A549 (cell line): ENCODE data around the gene ZBED4.

Source experiments
- JUN ChIP-seq, 2 experiments: fragments of >200 bp; sonication (Bioruptor Twin); formaldehyde crosslinking; IDR thresholded peaks; 2 replicates in 1 of 2; 3 replicates in 1 of 2; pipeline ENCODE4 v1.6.1; 2016 to 2017
- KDM1A ChIP-seq: fragments of 200-600 bp; sonication (generic); IDR thresholded peaks from 2 replicates; pipeline ENCODE4 v1.6.1; 2016; ENCODE audit warnings: low read depth, mild to moderate bottlenecking
- MAZ ChIP-seq: fragments of 150-350 bp; IDR thresholded peaks from 2 replicates; pipeline ENCODE4 v1.6.1; 2014; ENCODE audit warnings: antibody characterized with exemption, low read depth, low read length, borderline replicate concordance
- POLR2A ChIP-seq: IDR thresholded peaks from 2 replicates; pipeline ENCODE4 v1.6.1; 2012; ENCODE audit warnings: mild to moderate bottlenecking, low read length
- RAD21 ChIP-seq, 2 experiments: fragments of >200 bp in 1 of 2; sonication (Bioruptor Twin) in 1 of 2; formaldehyde crosslinking in 1 of 2; IDR thresholded peaks in 1 of 2; conservative IDR thresholded peaks in 1 of 2; 2 replicates in 1 of 2; 3 replicates in 1 of 2; pipeline ENCODE4 v1.6.1; 2012 to 2018; ENCODE audit warnings: inconsistent platforms in 1 of 2
- RCOR1 ChIP-seq: fragments of 150-350 bp; IDR thresholded peaks from 2 replicates; pipeline ENCODE4 v1.6.1; 2014; ENCODE audit warnings: antibody characterized with exemption, low read length, low read depth
- ZFP36 ChIP-seq: fragments of 450-650 bp; IDR thresholded peaks from 2 replicates; pipeline ENCODE4 v1.6.1; 2014; ENCODE audit warnings: borderline replicate concordance; ENCODE audit not compliant: partially characterized antibody
- TF ChIP-seq, protein P1 (sequence below): IDR thresholded peaks from 2 replicates; pipeline ENCODE4 v1.6.1; 2012
- TF ChIP-seq, protein P2 (sequence below): fragments of >200 bp; sonication (Bioruptor Twin); formaldehyde crosslinking; IDR thresholded peaks from 3 replicates; pipeline ENCODE4 v1.5.1; 2016
- TF ChIP-seq, protein P3 (sequence below): fragments of 250-450 bp; sonication (Bioruptor Pico); IDR thresholded peaks from 2 replicates; pipeline ENCODE4 v1.5.0; 2021; ENCODE audit warnings: mild to moderate bottlenecking, moderate library complexity, borderline replicate concordance
- TF ChIP-seq, protein P4 (sequence below): fragments of 200-600 bp; sonication (generic); IDR thresholded peaks from 2 replicates; pipeline ENCODE4 v1.6.1; 2016; ENCODE audit warnings: antibody characterized with exemption, mild to moderate bottlenecking, moderate library complexity

DNA sequence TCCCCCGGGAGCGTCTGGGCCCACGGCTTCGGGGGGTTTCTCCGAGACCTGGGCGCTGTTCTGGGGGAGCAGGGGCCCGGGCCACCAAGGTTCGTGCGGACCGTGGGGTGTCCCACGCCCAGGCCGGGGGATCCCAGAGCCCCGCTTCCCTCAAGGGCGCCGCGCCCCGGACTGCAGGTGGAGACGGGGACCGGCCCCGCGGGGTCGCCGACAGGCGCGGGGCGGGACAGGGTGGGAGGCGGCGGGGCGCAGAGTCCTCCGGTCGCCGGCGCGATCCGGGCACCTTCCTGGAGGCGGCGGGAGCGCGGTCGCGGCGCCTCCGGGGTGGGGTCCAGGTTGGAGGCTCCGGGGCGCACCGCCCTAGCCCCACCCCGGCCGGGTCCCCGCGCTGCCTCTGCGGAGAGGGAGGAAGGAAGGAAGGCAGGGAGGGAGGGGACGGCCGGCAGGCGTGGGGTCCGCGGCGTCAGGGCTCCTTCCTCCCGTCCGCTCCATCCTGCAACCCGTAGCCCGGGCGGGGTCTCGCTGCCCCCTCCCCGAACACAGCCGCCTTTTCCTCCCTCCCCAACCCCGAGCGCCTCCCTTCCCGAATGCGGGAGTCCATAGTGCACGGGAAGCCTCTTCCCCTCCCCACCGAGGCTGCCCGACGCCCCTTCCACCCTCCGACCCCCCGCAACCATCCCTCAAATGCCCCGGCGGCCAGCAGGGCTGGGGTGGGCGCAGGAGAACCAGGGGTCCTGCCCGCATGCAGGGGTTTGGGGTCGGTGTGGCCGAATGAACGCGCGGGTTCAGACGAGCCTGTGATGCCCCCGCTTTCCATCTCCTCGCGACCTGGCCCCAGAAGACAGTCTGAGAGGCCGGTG is 4.3 kb upstream of the ZBED4 start:
- TF ChIP-seq ZFP36: no peak
- TF ChIP-seq, protein P1, sequence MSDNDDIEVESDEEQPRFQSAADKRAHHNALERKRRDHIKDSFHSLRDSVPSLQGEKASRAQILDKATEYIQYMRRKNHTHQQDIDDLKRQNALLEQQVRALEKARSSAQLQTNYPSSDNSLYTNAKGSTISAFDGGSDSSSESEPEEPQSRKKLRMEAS: no peak
- TF ChIP-seq JUN (IDR thresholded peaks at IDR 0.05): no peak
- TF ChIP-seq, protein P2, sequence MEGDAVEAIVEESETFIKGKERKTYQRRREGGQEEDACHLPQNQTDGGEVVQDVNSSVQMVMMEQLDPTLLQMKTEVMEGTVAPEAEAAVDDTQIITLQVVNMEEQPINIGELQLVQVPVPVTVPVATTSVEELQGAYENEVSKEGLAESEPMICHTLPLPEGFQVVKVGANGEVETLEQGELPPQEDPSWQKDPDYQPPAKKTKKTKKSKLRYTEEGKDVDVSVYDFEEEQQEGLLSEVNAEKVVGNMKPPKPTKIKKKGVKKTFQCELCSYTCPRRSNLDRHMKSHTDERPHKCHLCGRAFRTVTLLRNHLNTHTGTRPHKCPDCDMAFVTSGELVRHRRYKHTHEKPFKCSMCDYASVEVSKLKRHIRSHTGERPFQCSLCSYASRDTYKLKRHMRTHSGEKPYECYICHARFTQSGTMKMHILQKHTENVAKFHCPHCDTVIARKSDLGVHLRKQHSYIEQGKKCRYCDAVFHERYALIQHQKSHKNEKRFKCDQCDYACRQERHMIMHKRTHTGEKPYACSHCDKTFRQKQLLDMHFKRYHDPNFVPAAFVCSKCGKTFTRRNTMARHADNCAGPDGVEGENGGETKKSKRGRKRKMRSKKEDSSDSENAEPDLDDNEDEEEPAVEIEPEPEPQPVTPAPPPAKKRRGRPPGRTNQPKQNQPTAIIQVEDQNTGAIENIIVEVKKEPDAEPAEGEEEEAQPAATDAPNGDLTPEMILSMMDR: no peak
- TF ChIP-seq MAZ: no peak
- TF ChIP-seq, protein P3, sequence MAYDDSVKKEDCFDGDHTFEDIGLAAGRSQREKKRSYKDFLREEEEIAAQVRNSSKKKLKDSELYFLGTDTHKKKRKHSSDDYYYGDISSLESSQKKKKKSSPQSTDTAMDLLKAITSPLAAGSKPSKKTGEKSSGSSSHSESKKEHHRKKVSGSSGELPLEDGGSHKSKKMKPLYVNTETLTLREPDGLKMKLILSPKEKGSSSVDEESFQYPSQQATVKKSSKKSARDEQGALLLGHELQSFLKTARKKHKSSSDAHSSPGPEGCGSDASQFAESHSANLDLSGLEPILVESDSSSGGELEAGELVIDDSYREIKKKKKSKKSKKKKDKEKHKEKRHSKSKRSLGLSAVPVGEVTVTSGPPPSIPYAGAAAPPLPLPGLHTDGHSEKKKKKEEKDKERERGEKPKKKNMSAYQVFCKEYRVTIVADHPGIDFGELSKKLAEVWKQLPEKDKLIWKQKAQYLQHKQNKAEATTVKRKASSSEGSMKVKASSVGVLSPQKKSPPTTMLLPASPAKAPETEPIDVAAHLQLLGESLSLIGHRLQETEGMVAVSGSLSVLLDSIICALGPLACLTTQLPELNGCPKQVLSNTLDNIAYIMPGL (CRISPR knock-in tag): no peak
- no peak for TF ChIP-seq RCOR1
- TF ChIP-seq RAD21 (conservative IDR thresholded peaks at IDR 0.05 in 1 of 2, IDR thresholded peaks at IDR 0.05 in 1 of 2): no peak
- TF ChIP-seq, protein P4, sequence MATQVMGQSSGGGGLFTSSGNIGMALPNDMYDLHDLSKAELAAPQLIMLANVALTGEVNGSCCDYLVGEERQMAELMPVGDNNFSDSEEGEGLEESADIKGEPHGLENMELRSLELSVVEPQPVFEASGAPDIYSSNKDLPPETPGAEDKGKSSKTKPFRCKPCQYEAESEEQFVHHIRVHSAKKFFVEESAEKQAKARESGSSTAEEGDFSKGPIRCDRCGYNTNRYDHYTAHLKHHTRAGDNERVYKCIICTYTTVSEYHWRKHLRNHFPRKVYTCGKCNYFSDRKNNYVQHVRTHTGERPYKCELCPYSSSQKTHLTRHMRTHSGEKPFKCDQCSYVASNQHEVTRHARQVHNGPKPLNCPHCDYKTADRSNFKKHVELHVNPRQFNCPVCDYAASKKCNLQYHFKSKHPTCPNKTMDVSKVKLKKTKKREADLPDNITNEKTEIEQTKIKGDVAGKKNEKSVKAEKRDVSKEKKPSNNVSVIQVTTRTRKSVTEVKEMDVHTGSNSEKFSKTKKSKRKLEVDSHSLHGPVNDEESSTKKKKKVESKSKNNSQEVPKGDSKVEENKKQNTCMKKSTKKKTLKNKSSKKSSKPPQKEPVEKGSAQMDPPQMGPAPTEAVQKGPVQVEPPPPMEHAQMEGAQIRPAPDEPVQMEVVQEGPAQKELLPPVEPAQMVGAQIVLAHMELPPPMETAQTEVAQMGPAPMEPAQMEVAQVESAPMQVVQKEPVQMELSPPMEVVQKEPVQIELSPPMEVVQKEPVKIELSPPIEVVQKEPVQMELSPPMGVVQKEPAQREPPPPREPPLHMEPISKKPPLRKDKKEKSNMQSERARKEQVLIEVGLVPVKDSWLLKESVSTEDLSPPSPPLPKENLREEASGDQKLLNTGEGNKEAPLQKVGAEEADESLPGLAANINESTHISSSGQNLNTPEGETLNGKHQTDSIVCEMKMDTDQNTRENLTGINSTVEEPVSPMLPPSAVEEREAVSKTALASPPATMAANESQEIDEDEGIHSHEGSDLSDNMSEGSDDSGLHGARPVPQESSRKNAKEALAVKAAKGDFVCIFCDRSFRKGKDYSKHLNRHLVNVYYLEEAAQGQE: no peak
- no peak for TF ChIP-seq POLR2A
- TF ChIP-seq KDM1A: no peak
